HG02981 (cell line): ENCODE results near the gene ATOH8.

ENCODE experiments used
- ATAC-seq: cut with Tn5 transposase; IDR thresholded peaks from one replicate; pipeline ENCODE4 v1.9.1; 2021; ENCODE audit warnings: mild to moderate bottlenecking, moderate library complexity; ENCODE audit not compliant: unreplicated experiment

ATOH8 gene

DNA sequence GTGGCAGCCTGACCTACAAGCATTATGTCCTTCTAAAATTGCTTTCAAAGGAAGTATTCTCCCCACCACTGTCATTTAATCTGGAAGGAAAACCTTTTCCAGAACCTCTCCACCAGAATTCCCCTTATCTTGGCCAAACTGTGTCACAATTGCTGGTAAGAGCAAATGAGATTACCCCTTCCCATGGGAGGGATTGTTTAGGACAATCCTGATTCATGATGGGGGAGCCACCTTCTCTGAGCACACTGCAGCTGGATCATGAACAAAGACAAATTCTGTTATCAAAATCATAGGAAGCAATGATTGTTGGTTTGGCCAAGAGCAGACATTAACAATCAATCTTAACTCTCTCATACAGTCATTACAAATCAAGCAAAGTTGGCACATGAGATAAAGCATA lies 18.1 kb upstream of the ATOH8 start:
- no peak for ATAC-seq

DNA sequence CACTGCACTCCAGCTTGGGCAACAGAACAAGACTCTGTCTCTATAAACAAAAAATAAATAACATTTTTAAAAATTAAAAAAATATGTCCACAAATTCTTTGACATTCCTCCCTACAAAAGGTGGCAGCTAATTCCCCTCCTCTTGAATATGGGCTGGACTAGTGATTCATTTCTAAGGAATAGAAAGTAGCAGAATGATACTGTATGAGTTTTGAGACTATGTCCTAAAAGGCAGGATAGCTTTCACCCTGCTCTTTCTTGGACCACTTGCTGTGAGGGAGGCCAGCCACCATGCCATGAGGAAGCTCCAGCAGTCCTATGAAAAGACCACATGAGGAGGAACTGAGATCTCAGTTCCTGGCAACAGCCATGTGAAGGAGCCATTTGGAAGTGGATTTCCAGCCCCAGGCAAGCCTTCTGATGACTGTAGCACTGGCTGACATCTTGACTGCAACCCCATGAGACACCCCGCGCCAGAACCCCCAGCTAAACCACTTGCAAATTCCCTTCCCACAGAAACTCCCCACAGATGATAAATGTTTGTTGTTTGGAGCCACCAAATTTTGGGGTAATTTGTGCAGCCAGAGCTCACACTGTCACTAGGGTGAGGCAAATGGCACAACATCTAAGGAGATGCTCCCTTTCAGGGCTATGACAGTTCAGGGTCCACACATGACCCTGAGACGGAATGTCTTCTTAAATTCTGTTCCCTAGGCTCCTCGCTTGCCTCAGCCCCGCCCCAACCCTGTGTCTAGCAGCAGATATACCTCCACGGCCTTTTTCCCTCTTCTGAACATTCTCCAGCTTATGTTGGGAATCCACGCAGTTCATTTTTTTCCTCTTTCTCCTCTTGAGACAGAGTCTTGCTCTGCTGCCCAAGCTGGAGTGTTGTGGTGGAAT lies 17.1 kb upstream of the ATOH8 start:
- no peak for ATAC-seq

DNA sequence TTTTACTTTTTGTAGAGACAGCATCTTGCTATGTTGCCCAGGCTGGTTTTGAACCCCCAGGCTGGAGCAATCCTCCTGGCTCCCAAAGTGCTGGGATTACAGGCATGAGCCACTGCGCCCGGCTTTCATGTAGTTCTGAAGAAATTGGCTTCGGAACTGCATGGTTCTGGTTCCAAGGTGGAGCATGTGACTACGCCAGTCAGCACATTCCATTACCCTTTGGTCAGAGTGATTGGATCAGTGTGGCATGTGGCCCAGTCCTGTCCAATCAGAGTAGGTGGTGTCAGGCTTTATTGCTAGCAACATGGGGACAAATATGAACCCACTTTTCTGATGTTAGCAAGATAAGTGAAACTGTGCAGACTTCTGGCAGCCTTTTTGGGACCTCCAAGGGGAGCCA lies 16.3 kb upstream of the ATOH8 start:
- no peak for ATAC-seq

DNA sequence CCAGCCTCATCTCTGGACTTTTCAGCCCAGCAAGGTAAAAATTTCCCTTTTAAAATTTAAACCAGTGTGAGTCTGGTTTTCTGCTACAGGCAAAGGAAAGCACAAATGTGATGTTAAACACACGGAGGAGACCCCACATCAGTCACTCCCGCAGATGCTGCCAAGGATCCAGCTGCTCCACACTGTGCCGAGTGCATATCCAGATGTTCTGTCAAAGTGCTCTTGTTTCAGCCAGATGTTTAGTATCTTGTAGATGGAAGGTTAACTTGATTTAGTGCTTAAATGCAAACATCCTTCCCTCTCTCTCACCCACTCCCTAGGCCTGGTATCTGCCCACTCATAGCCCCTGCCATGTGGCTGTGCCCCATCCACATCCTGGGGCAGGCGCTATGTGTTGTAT lies 15.8 kb upstream of the ATOH8 start:
- ATAC-seq = no peak

DNA sequence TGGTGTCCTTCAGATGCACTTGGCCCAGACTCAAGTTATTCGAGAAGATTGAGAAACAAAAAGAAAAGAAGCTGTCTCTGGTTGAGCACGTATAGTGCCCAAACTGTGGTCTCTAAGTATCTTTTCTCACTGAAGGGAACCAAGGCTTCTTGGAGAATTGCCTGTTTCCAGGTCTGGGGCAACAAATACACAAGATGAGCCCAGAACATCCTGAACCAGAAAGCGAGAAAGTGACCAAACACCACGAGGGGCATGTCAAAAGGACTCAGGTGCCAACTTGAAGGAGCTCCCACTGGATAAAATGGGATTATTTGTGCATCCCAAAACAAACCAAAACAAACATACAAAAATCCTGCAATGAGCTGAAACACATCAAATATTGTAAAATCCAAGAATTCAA lies 13.6 kb upstream of the ATOH8 start:
- ATAC-seq = no peak

DNA sequence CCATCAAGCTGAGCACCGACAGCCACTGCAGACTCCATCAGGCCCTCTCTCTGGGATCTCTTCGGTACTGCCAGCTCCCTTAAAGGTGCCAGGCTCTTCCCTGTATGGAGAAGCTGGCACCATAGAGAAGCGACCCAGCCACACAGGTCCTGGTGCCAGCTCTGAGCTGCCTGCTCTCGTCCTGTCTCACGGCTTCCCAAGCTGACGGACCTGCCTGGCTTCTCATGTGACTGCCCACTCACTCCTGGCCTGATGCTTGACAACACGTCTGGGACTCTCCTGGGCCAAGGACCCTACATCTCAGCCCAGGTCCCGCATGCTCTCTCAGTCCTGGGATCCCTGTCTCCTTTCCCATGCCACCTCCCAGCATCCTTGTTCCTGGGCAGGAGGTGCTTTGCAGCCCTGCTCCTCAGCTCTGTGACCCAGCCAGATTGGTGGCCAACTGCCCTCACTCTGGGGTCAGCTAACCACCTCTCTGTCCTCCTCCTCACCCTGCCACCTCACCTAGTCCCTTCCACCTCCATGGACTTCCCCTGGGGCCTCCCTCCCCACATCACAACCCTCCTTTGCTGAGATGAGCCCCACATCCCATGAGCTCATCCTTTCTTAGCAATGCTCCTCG lies 12.5 kb upstream of the ATOH8 start:
- ATAC-seq = no peak

DNA sequence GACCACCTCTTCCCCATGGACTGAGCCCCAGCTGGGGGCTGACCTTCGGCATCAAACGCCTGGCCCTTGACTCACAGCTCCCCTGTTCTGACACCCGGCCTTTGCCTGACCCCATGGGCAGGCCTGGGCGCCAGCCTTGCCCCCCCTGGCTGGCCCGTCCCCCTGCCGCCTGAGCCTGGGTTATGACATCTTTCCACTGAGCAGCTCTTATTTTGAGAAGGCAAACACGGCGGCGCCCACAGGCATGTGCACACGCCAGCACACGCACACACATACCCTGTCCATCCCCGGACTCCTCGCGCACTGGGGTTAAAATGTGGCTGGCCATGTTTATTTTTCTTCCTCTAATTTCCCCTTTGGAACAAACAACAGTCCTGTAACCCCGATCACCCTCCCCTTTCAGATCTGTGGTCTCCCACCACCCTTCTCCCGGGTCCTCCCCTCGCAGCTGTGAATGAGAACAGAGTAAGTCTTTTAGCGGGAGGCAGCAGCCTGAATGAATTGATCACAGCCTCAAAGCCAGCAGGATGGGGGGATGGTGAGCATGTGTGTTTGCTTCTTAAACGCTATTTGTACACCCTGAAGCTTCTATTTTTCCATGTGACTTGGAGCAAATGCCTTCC lies 11.8 kb upstream of the ATOH8 start:
- ATAC-seq = no peak

DNA sequence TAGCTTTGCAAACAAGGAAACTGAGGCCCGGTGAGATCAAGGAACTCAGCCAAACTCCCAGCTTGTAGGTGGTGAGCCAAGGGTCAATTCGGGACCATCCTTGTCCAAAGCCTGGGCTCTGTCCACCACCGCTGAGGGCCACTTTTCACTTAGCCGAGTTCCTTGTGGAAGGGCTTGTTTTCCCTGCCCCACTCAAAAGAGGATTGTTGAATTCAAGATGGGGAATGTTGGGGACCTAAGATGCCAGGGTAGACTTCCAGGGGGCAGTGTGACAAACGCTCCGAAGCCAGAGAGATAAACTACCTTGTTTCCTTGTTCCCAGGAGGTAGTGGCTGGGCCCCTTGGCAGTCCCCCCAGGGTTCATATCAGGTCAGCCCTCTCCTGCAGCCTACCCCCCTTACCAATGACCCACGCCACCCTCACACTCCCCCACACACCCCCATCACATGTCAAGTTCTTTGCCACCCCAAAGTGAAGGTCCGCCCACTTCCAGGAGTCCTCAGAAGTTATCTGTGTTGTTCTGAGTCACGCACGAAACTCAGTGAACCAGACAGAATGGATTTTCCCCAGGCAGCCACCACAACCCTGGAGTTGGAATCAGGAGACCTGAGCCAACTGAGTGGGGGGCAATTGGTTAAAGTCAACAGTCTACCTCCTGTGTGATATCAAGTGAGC lies 10.3 kb upstream of the ATOH8 start:
- ATAC-seq = no peak

DNA sequence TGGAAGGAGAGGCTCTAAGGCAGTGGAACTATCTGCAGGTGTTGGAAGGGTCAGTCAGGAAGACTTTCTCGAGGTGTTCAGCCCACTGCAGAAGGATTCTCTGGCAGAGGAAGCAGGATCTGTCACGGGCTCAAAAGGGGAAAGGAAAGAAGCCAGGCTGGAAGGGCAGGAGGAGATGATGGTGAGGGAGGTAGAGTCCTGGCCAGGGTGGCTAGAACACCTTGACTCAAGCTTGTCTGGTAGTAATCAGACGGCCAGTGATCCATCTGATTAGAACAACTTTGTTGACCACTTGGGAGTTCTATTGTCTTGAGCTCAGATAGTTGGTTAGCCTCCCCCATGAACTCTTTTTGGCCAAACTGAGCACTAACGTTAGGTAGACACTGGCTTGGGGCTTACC lies 9.7 kb upstream of the ATOH8 start:
- no peak for ATAC-seq

DNA sequence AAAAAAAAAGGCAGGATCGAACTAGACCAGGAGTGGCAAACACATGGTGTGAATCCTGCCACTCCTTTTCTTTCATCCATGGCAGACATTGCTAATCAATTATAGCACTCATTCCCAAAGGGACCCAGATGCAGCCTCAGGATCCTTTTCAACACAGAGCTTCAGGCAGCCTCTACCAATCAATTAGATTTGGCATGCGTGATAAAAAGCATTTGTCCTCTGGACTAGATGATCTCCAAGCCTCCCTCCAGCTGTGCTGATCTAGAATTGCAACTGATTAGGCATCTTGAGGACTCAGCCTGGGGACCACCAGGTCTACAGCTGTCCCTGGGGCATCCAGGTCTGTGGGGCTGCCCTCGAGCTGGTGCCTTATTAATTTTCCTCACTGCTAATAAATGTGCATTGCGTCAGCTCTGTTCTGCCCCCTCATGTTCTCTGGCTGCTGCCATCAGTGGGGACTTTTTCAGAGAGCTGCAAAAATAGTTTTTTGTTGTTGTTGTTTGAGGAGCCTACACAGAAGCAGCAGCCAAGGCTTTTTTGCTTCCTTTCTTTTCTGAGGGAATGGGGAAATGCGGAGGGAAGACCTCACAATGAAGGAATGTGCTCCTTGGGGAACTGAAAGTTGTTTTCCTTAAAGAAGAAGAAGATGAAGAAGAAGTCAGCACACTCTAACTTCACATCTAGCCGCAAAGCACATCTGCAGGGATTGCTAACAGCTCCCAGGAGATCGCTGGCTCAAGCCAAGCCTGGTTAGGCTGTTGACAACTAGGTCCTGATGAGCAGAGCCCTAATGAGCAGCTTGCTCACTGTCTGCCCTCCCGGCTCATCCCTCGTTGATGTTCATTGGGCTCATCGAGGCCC lies 8.8 kb upstream of the ATOH8 start:
- ATAC-seq = no peak

DNA sequence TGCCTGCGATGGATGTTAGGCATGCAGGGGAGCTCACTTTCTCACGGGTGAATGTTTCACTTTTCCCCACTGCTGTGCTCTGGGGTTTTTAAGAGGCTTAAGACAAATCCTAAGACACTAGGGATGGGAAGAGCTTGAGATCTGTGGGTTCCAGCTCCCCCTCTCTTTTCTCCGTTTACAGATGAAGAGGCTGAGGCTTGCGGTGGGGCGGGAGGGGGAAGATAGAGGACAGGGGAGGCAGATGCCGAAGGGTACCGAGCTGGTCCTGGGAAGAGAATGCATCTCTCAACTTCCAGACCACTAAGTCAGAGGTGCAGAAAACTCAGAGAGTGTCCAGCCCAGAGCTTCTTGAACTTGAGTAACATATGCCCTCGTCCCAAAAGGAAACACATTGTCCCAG lies 8.2 kb upstream of the ATOH8 start:
- ATAC-seq = no peak

DNA sequence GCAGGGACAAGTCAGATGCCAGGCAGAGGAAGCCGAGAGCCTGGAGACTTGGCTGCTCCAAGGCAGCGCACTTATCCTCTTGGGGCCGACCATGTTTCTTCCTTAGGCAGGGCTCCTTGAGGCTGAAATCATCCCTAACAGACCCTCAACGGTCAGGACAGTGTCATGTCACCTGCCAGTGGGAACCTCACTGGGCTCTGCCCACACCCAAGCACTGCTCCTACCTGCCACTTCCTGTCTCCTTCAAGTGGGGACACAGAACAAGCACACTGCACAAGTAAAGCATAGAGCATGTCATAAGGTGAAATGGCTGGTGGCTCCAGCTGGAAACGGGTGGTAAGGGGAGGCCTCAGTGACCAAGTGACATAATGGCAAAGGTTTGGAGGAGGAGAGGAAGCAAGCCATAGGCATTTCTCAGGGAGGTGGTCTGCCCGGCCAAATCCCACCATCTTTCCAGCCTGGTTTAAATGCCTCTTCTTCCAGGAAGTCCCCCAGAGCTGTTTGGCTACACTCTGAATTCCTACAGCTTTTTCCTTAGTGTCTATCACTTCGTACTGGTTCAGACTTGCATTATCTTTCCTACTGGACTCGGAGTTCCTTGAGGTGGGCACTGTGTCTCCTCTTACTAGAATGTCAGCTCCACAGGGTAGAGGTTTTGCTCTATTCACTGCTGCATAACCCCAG lies 7.3 kb upstream of the ATOH8 start:
- no peak for ATAC-seq

DNA sequence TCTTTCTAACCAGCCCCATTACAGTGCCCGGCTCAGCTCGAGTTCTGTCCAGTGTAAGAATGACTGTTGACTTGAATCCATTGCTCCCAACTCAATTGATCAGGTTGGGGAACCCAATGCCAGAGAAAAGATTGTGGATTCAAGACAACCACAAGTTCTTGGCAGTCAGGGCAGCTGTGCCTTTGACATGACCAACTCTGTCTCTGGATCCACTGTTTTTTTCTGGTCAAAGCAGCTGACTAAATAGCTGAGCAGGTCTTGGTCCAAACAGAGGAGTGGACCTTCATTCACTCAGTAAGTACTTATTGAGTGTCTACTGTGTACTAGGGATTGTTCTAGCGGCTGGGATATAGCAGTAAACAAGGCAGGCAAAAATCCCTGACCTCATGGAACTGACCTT lies 6.3 kb upstream of the ATOH8 start:
- ATAC-seq = no peak

DNA sequence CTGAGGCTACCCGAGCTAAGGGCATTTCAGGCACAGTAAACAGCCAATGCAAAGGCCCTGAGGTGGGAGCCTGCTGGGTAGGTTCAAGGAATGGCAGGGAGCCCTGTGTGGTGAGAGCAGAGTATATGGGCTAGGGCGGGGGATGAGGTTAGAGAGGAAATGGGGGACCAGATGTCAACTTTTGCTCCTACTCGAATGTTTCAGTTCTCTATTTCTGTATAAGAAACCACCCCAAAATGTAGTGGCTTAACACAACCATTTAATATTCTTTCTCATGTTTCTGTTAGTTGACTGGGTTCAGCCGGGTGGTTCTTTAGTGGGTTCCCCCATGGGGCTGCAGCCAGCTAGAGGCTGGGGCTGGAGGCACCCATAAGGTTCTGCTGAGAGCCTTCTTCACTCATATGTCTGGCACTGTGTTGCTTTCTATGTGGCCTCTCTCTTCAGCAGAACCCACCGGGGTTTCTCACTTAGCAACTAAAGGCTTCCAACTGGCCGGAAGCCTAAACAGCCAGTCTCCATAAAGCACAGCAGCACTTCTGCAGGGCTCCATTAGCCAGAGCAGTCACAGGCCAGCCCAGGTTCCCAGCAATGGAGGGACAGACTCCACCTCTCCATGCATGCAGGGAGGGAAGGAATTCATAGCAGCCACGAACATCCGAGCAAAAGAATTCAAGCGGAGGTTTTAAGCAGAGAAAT lies 5.6 kb upstream of the ATOH8 start:
- ATAC-seq = peak; percentile 56

DNA sequence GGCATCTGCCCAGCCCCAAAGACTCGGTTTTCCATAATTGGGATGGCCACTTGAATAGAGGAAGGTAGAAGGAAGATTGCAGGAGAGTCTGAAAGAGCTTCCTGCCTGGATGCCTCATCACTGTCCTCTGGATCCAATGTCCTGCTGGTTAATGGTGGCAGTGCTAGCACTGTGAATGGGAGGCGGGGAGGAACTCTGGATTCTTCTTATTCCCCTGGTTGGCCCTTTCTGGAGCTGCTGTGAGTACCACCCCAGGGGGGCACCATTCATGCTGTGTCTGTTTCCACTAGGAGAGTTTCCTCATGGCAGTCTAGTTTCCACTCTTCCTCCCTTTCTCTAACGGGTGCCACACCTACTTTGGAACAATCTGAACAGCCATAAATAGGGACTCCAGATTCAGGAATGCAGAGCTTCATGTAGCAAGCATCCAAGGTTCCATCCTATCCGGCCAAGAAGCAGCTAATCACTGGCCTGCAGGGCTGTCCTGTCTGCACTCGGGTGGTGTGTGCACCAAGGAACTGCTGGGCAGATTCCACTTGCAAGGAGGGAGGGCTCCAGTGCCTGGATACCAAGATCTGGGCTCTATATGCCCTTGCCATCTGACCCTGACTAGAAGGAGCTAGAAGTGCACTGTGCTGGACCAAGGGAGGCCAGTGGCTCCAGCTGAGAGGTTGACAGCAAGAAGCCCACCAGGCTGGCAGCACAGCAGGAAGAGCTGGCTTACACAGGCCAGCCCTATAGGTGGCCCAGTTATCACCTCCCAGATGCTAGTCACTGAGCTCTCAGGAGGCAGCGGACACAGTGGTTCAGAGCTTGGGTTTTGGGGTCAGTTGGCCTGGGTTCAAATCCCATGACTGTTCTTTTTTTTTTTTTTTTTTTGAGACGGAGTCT lies 4.6 kb upstream of the ATOH8 start:
- no peak for ATAC-seq

DNA sequence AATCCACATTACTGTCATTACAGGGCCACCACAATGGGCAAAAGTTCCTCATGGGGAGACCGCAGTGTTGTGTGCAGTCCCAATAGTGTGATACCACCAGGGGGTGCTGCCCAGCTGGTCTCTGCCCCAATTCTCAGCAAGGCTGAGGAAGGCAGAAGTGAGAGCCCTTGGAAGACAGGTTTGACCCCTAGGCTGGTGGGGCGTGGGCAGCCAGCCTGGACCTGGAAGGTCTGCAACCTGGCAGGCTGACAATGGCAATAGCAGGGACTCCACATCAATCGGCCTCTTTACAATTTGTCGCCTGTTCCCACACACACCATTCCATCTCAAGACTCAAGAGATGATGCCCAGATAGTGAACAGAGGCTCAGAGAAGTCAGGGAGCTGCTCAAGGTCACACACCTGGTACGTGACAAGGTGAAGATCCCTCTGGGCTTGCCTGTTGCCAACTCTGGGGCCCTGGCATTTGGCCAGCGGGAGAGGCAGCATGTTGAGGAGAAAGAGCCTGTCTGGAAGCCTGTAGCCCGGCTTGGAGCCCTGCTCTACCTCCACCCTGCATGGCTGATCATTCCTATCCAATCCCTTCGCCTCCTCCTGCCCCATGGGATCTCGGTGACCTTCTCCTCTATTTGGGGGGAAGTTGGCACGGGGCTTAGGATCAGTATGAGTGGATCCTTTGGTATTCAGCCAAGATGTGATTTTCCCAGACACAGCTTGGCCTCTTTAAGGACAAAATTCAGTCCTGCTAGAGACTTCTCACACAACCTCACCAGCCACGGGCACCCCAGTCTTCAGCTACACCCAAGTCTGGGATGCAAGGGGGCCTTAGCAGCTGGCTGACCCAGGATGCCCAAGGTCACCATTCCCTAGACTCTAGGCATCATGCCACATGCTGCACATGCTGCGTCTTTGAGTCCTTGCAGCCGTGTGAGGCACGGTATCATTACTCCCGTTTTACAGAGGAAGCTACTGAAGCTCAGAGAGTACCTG lies 2.9 kb upstream of the ATOH8 start:
- no peak for ATAC-seq

DNA sequence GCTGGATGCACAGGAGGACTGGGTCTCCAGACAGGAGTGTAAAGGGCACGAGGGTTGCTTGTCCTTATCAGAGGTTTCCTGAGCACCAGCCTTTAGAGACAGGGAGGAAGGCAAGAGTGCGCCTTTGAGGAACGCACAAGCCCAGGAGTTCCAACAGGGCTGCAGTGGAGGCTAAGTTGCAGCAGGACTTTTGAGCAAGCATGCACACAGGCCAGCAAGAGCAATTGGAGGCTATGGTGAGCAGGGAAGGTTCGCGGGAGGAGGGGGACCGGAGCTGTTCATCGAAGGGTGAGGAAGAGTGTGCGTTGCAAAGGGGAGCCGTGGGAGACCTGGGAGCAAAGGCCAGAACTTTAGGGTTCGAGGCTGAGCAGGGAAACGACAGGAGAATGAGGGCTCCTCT lies 2.2 kb upstream of the ATOH8 start:
- ATAC-seq = no peak
